Tibial nerve (tissue), 4 donors: ENCODE measurements around the gene CALY.

ENCODE experiments used
- CTCF ChIP-seq, 5 experiments: fragments of 200-600 bp in 3 of 5; fragments of 450-650 bp in 2 of 5; sonication (generic) in 3 of 5; IDR thresholded peaks; one replicate each; pipeline ENCODE4 v1.5.1; 2016 to 2019; ENCODE audit warnings: antibody characterized with exemption in 5 of 5, mild to moderate bottlenecking in 3 of 5, moderate library complexity in 2 of 5
- EP300 ChIP-seq, 2 donors: sonication (generic); formaldehyde crosslinking; IDR thresholded peaks; one replicate each; pipeline ENCODE4 v1.6.1; 2017; ENCODE audit warnings: antibody characterized with exemption in 2 of 2, mild to moderate bottlenecking in 1 of 2
- POLR2A ChIP-seq, 2 donors: fragments of 450-650 bp; IDR thresholded peaks; one replicate each; pipeline ENCODE4 v1.6.1; 2017; ENCODE audit warnings: antibody characterized with exemption in 2 of 2, mild to moderate bottlenecking in 2 of 2, moderate library complexity in 2 of 2

GRCh38 chr10:133341983-133342382, 5.3 kb upstream of the CALY start:
- TF ChIP-seq CTCF (IDR thresholded peaks at IDR 0.05) (no peak), POLR2A (IDR thresholded peaks at IDR 0.05) (no peak), EP300 (IDR thresholded peaks at IDR 0.05) (no peak)
